ENCODE measurements around the gene SYNE1. TPM values are rescaled to one million over a fixed set of nuclear protein-coding genes. Genes with fewer than 3 reads are reported as not detected.
"Not testable (repeated sequence)": the region's sequence is repeated elsewhere in the genome, so short reads cannot be mapped to it uniquely, and the experiment has no call there.

SYNE1 gene
- total RNA-seq, 1 experiment from 2014 or later = 27.3 TPM

- no peaks in the 10 kb centered on the region for H3K9me3 ChIP-seq (replicated peaks)
- no peaks in the 10 kb centered on the region; the same call in 1 of the 2 replicates for H3K4me1 ChIP-seq
- H3K4me3 ChIP-seq = no peak overlapping the region
- no peaks in the 10 kb centered on the region for H3K27me3 ChIP-seq
- DNase-seq = no peak
- H3K27ac ChIP-seq = no peak overlapping the region
- no peaks in the 10 kb centered on the region for H3K36me3 ChIP-seq
Observed at GRCh38 chr6:152571089-152571488, 66.1 kb downstream of the SYNE1 start.

- H3K4me3 ChIP-seq = no peak overlapping the region
Observed at GRCh38 chr6:152566103-152566875, 70.9 kb downstream of the SYNE1 start.

GRCh38 chr6:152563177-152563576 lies 74.0 kb downstream of the SYNE1 start:
- no peak for DNase-seq
- Histone ChIP-seq H3K27me3 (no peaks in the 10 kb centered on the region), H3K27ac (no peak overlapping the region), H3K4me3 (no peak overlapping the region), H3K36me3 (no peaks in the 10 kb centered on the region), H3K4me1 (no peaks in the 10 kb centered on the region), H3K9me3 (replicated peaks) (no peaks in the 10 kb centered on the region)

More at GRCh38 chr6:152566103-152566875, 70.9 kb downstream of the SYNE1 start:
- Histone ChIP-seq H3K4me1 (no peaks in the 10 kb centered on the region), H3K36me3 (no peaks in the 10 kb centered on the region), H3K27ac (no peak overlapping the region), H3K9me3 (replicated peaks) (no peaks in the 10 kb centered on the region), H3K27me3 (no peaks in the 10 kb centered on the region)
- DNase-seq = peak in 1 of 2 experiments; percentile 11

- H3K4me1 ChIP-seq; H3K36me3 ChIP-seq; H3K27me3 ChIP-seq; H3K9me3 ChIP-seq (replicated peaks); H3K27ac ChIP-seq; DNase-seq; H3K4me3 ChIP-seq: not testable (repeated sequence)
Observed at GRCh38 chr6:152558798-152559197, 78.4 kb downstream of the SYNE1 start.

- no peaks in the 10 kb centered on the region for H3K36me3 ChIP-seq
- no peak for DNase-seq
- no peak overlapping the region for H3K27ac ChIP-seq
- no peak overlapping the region for H3K4me3 ChIP-seq
- H3K27me3 ChIP-seq = no peaks in the 10 kb centered on the region
- H3K9me3 ChIP-seq (replicated peaks) = no peaks in the 10 kb centered on the region
- no peaks in the 10 kb centered on the region for H3K4me1 ChIP-seq
Observed at GRCh38 chr6:152557502-152557901, 79.7 kb downstream of the SYNE1 start.

- Histone ChIP-seq H3K4me1 (no peaks in the 10 kb centered on the region), H3K27ac (no peak overlapping the region), H3K9me3 (replicated peaks) (no peaks in the 10 kb centered on the region), H3K4me3 (no peak overlapping the region), H3K27me3 (no peaks in the 10 kb centered on the region), H3K36me3 (no peaks in the 10 kb centered on the region)
- DNase-seq = no peak
Observed at GRCh38 chr6:152554851-152555250, 82.3 kb downstream of the SYNE1 start.

- Histone ChIP-seq H3K9me3 (replicated peaks) (no peaks in the 10 kb centered on the region), H3K27me3 (no peaks in the 10 kb centered on the region), H3K4me3 (no peak overlapping the region), H3K36me3 (no peaks in the 10 kb centered on the region), H3K4me1 (no peaks in the 10 kb centered on the region), H3K27ac (no peak overlapping the region)
- peak; percentile 64 to 85 for DNase-seq
Observed at GRCh38 chr6:152552616-152553209, 84.4 kb downstream of the SYNE1 start.

GRCh38 chr6:152543519-152543918 lies 93.6 kb downstream of the SYNE1 start:
- Histone ChIP-seq H3K4me1 (no peaks in the 10 kb centered on the region), H3K27ac (no peak overlapping the region), H3K27me3 (no peaks in the 10 kb centered on the region), H3K4me3 (no peak overlapping the region), H3K9me3 (replicated peaks) (no peaks in the 10 kb centered on the region), H3K36me3 (no peaks in the 10 kb centered on the region)
- DNase-seq = no peak

- no peak for DNase-seq
- Histone ChIP-seq H3K27ac (no peak overlapping the region), H3K9me3 (replicated peaks) (no peaks in the 10 kb centered on the region), H3K4me3 (no peak overlapping the region), H3K27me3 (no peaks in the 10 kb centered on the region), H3K4me1 (no peaks in the 10 kb centered on the region), H3K36me3 (no peaks in the 10 kb centered on the region)
Observed at GRCh38 chr6:152540381-152540780, 96.8 kb downstream of the SYNE1 start.

- H3K27ac ChIP-seq = no peak overlapping the region
- H3K36me3 ChIP-seq = no peaks in the 10 kb centered on the region
- 0 out of 2 replicates have a peak, but pooled peaks cover 3% of the 10 kb centered on the region for H3K9me3 ChIP-seq (replicated peaks)
- no peak for DNase-seq
- H3K27me3 ChIP-seq = no peaks in the 10 kb centered on the region
- no peak overlapping the region for H3K4me3 ChIP-seq
- no peaks in the 10 kb centered on the region for H3K4me1 ChIP-seq
Observed at GRCh38 chr6:152534541-152534940, 102.6 kb downstream of the SYNE1 start.

- no peaks in the 10 kb centered on the region for H3K4me1 ChIP-seq
- H3K4me3 ChIP-seq = no peak overlapping the region
- H3K27me3 ChIP-seq = no peaks in the 10 kb centered on the region
- no peak overlapping the region for H3K27ac ChIP-seq
- no peak for DNase-seq
- H3K9me3 ChIP-seq (replicated peaks) = 0 out of 2 replicates have a peak, but pooled peaks cover 3% of the 10 kb centered on the region
- H3K36me3 ChIP-seq = no peaks in the 10 kb centered on the region
Observed at GRCh38 chr6:152532556-152533422, 104.4 kb downstream of the SYNE1 start.

GRCh38 chr6:152531659-152532058 lies 105.5 kb downstream of the SYNE1 start:
- no peak overlapping the region for H3K4me3 ChIP-seq
- no peaks in the 10 kb centered on the region for H3K36me3 ChIP-seq
- H3K9me3 ChIP-seq (replicated peaks) = 0 out of 2 replicates have a peak, but pooled peaks cover 3% of the 10 kb centered on the region
- H3K27me3 ChIP-seq = no peaks in the 10 kb centered on the region
- no peak overlapping the region for H3K27ac ChIP-seq
- no peak for DNase-seq
- no peaks in the 10 kb centered on the region for H3K4me1 ChIP-seq

GRCh38 chr6:152529369-152529768 lies 107.8 kb downstream of the SYNE1 start:
- Histone ChIP-seq H3K27ac (no peak overlapping the region), H3K36me3 (no peaks in the 10 kb centered on the region), H3K9me3 (replicated peaks) (0 out of 2 replicates have a peak, but pooled peaks cover 3% of the 10 kb centered on the region), H3K4me3 (no peak overlapping the region), H3K4me1 (no peaks in the 10 kb centered on the region), H3K27me3 (no peaks in the 10 kb centered on the region)
- no peak for DNase-seq

GRCh38 chr6:152514120-152514519 lies 123.0 kb downstream of the SYNE1 start:
- not testable (repeated sequence) for H3K27ac ChIP-seq; H3K9me3 ChIP-seq (replicated peaks); H3K27me3 ChIP-seq; H3K4me3 ChIP-seq; DNase-seq; H3K36me3 ChIP-seq; H3K4me1 ChIP-seq

- Histone ChIP-seq H3K9me3 (replicated peaks) (no peaks in the 10 kb centered on the region), H3K4me3 (no peak overlapping the region), H3K4me1 (no peaks in the 10 kb centered on the region), H3K27ac (no peak overlapping the region), H3K36me3 (no peaks in the 10 kb centered on the region), H3K27me3 (no peaks in the 10 kb centered on the region)
- no peak for DNase-seq
Observed at GRCh38 chr6:152509916-152510315, 127.2 kb downstream of the SYNE1 start.

Data from SJCRH30 (cell line).